PC-9 (cell line): ENCODE measurements around the gene DTNBP1. TPM values are rescaled to one million over a fixed set of nuclear protein-coding genes. Genes with fewer than 3 reads are reported as not detected.

Experiments used
- BruUV-seq: library from RNA; stranded (reverse); fragments of 400-500 nt; replicated peaks from 2 replicates; lab custom pipeline; 2021; lab: Mats Ljungman, UMichigan
- CTCF ChIA-PET: fragments of 300-600 bp; sonication (Branson Sonifier 250); formaldehyde crosslinking; loops from one replicate; lab custom pipeline; 2022; ENCODE audit warnings: antibody characterized with exemption; lab: Charles Lee
- POLR2A ChIA-PET: fragments of 300-600 bp; sonication (Branson Sonifier 250); formaldehyde crosslinking; loops from one replicate; lab custom pipeline; 2022; ENCODE audit warnings: antibody characterized with exemption; ENCODE audit not compliant: unreplicated experiment; lab: Charles Lee
- DNase-seq, 2 experiments: peaks; one replicate each; pipeline versions ENCODE4 v3.0.0 to v3.0.0-alpha.2; 2015 to 2022; ENCODE audit warnings: mixed read lengths in 1 of 2
- H2AFZ ChIP-seq: fragments of 200-600 bp; sonication (generic); 2 replicates; pipeline ENCODE4 v1.8.1; 2017; ENCODE audit warnings: antibody characterized with exemption
- H3F3A ChIP-seq: fragments of 200-600 bp; sonication (generic); 2 replicates; pipeline ENCODE4 v1.8.1; 2017; ENCODE audit warnings: antibody characterized with exemption, mild to moderate bottlenecking, low read depth; ENCODE audit not compliant: insufficient read depth
- H3K27ac ChIP-seq: fragments of 200-600 bp; sonication (generic); 2 replicates; pipeline ENCODE4 v1.6.1; 2016; ENCODE audit warnings: mixed run types
- H3K27me3 ChIP-seq: fragments of 200-600 bp; sonication (generic); 2 replicates; pipeline ENCODE4 v1.6.1; 2016; ENCODE audit warnings: low read depth, mixed run types; ENCODE audit not compliant: insufficient read depth
- H3K36me3 ChIP-seq: fragments of 200-600 bp; sonication (generic); 2 replicates; pipeline ENCODE4 v1.6.1; 2016; ENCODE audit warnings: low read depth, mixed run types
- H3K4me1 ChIP-seq: fragments of 200-600 bp; sonication (generic); replicated peaks from 2 replicates; pipeline ENCODE4 v1.6.1; 2016; ENCODE audit warnings: mixed run types; ENCODE audit not compliant: insufficient read depth
- H3K4me2 ChIP-seq: fragments of 200-600 bp; sonication (generic); 2 replicates; pipeline ENCODE4 v1.6.1; 2017; ENCODE audit warnings: mixed run types
- H3K4me3 ChIP-seq: fragments of 200-600 bp; sonication (generic); 2 replicates; pipeline ENCODE4 v1.6.1; 2016; ENCODE audit warnings: mixed run types
- H3K79me2 ChIP-seq: fragments of 200-600 bp; sonication (generic); 2 replicates; pipeline ENCODE4 v1.6.1; 2017; ENCODE audit warnings: low read depth, mixed run types
- H3K9me2 ChIP-seq: fragments of 200-600 bp; sonication (generic); 2 replicates; pipeline ENCODE4 v1.8.1; 2017; ENCODE audit warnings: mild to moderate bottlenecking; ENCODE audit not compliant: insufficient read depth
- H3K9me3 ChIP-seq: fragments of 200-600 bp; sonication (generic); 2 replicates; pipeline ENCODE4 v1.8.1; 2016; ENCODE audit warnings: low read depth; ENCODE audit not compliant: insufficient read depth
- H4K20me1 ChIP-seq: fragments of 200-600 bp; sonication (generic); 2 replicates; pipeline ENCODE4 v1.8.1; 2017; ENCODE audit not compliant: insufficient read depth
- CTCF ChIP-seq: fragments of 200-600 bp; sonication (generic); conservative IDR thresholded peaks from 2 replicates; pipeline ENCODE4 v1.6.1; 2017; ENCODE audit warnings: mixed run types, antibody characterized with exemption, mild to moderate bottlenecking, moderate library complexity
- EZH2 ChIP-seq: fragments of 200-600 bp; sonication (generic); IDR thresholded peaks from 2 replicates; pipeline ENCODE4 v1.8.0; 2017; ENCODE audit warnings: antibody characterized with exemption, low read depth
- intact Hi-C: fragments of 100-400 bp; cut with micrococcal nuclease; formaldehyde crosslinking; loops from one replicate; pipeline ENCODE4 v1.10.0; 2022; ENCODE audit not compliant: unreplicated experiment
- total RNA-seq: library from RNA; stranded (reverse); gene quantifications from 2 replicates; pipeline ENCODE4 v1.2.3, GENCODE V29; 2021

Gene DTNBP1
- total RNA-seq, 1 experiment from 2014 or later: 9.1 TPM

GRCh38 chr6:15481390-15482291 lies 181.2 kb downstream of the DTNBP1 start:
- Histone ChIP-seq H4K20me1 (no peaks in the 10 kb centered on the region), H3F3A (peaks cover 4% of the 10 kb centered on the region; the same call in 1 of the 2 replicates), H3K9me3 (no peaks in the 10 kb centered on the region), H3K4me3 (no peak overlapping the region), H3K4me1 (peaks cover 16% of the 10 kb centered on the region), H3K9me2 (no peaks in the 10 kb centered on the region; the same call in 1 of the 2 replicates), H3K4me2 (no peak overlapping the region), H3K36me3 (no peaks in the 10 kb centered on the region), H3K27ac (no peak overlapping the region), H2AFZ (no peak overlapping the region), H3K27me3 (no peaks in the 10 kb centered on the region), H3K79me2 (peaks cover 47% of the 10 kb centered on the region)
- DNase-seq: no peak
- BruUV-seq: no TSS peak
- intact Hi-C loops: no loop called here
- TF ChIP-seq CTCF: no peak
- TF ChIP-seq EZH2: no peak
- ChIA-PET CTCF (no interaction called here), POLR2A (no interaction called here)

- ChIA-PET POLR2A (no interaction called here), CTCF (no interaction called here)
- DNase-seq: no peak
- intact Hi-C loops: no loop called here
- TF ChIP-seq CTCF: no peak
- no peak for TF ChIP-seq EZH2
- Histone ChIP-seq H2AFZ (no peak overlapping the region), H3K27me3 (no peaks in the 10 kb centered on the region), H3K9me3 (no peaks in the 10 kb centered on the region), H4K20me1 (no peaks in the 10 kb centered on the region; the same call in 1 of the 2 replicates), H3K36me3 (no peaks in the 10 kb centered on the region), H3K4me3 (no peak overlapping the region), H3K9me2 (no peaks in the 10 kb centered on the region; the same call in 1 of the 2 replicates), H3F3A (no peaks in the 10 kb centered on the region; the same call in 1 of the 2 replicates), H3K27ac (no peak overlapping the region), H3K4me2 (no peak overlapping the region), H3K79me2 (peaks cover 40% of the 10 kb centered on the region), H3K4me1 (peaks cover 7% of the 10 kb centered on the region)
- BruUV-seq: no TSS peak
Measured at GRCh38 chr6:15480525-15480924, 182.3 kb downstream of the DTNBP1 start.

- ChIA-PET POLR2A (no interaction called here), CTCF (no interaction called here)
- no peak overlapping the region for H3K27ac ChIP-seq
- peaks cover 38% of the 10 kb centered on the region for H3K79me2 ChIP-seq
- TF ChIP-seq EZH2: no peak
- no peak for TF ChIP-seq CTCF
- H3K36me3 ChIP-seq: no peaks in the 10 kb centered on the region
- no peaks in the 10 kb centered on the region; the same call in 1 of the 2 replicates for H4K20me1 ChIP-seq
- no peak overlapping the region for H3K4me2 ChIP-seq
- H3K4me3 ChIP-seq: no peak overlapping the region
- H3F3A ChIP-seq: no peaks in the 10 kb centered on the region; the same call in 1 of the 2 replicates
- H2AFZ ChIP-seq: no peak overlapping the region
- no peaks in the 10 kb centered on the region for H3K9me3 ChIP-seq
- DNase-seq: peak in 1 of 2 experiments; percentile 14
- no TSS peak for BruUV-seq
- intact Hi-C loops: no loop called here
- H3K4me1 ChIP-seq: no peaks in the 10 kb centered on the region
- H3K27me3 ChIP-seq: no peaks in the 10 kb centered on the region
- no peaks in the 10 kb centered on the region; the same call in 1 of the 2 replicates for H3K9me2 ChIP-seq
Measured at GRCh38 chr6:15479761-15480160, 183.1 kb downstream of the DTNBP1 start.
